ENCODE results near the gene C6orf15. TPM values are rescaled to one million over a fixed set of nuclear protein-coding genes. Genes with fewer than 3 reads are reported as not detected.

The C6orf15 gene
- total RNA-seq, 4 donors from 2014 or later = not detected

- TF ChIP-seq POLR2A (IDR thresholded peaks at IDR 0.05; ENCODE audit: low read depth) = no peak
- TF ChIP-seq POLR2AphosphoS5 (IDR thresholded peaks at IDR 0.05) = peak in 1 of 2 donors; percentile 33
- TF ChIP-seq EP300 (IDR thresholded peaks at IDR 0.05) = no peak
- no peak for TF ChIP-seq CTCF (IDR thresholded peaks at IDR 0.05)
- DNase-seq (ENCODE audit: extremely low spot score) = no peak
- WGBS = 30% methylated on average over 2 of the region's 11 CpGs
- intact Hi-C loops (cut with DNase I) = no loop called here
- H3K27me3 ChIP-seq = peaks cover 0 to 4% (median 0%) of the 10 kb centered on the region in 4 donors
- H3K9me3 ChIP-seq = no peaks in the 10 kb centered on the region
- H3K4me1 ChIP-seq = peaks cover 6 to 24% (median 21%) of the 10 kb centered on the region in 4 donors
- H3K4me3 ChIP-seq = no peak overlapping the region
- H3K27ac ChIP-seq (replicated peaks in 1 of 4) = peak overlapping the region in 2 of 4 donors; percentile 30 to 48
- peaks cover 0 to 38% (median 23%) of the 10 kb centered on the region in 4 donors for H3K36me3 ChIP-seq
Measured at GRCh38 chr6:31143148-31143547, 30.8 kb upstream of the C6orf15 start.

GRCh38 chr6:31142361-31142761 lies 30.0 kb upstream of the C6orf15 start:
- H3K27ac ChIP-seq (replicated peaks in 1 of 4) = peak overlapping the region in 2 of 4 donors; percentile 30 to 48
- no peak for DNase-seq (ENCODE audit: extremely low spot score)
- 39% methylated on average over 2 of the region's 2 CpGs for WGBS
- H3K4me1 ChIP-seq = peaks cover 13 to 30% (median 28%) of the 10 kb centered on the region in 4 donors
- peaks cover 0 to 36% (median 22%) of the 10 kb centered on the region in 4 donors for H3K36me3 ChIP-seq
- intact Hi-C loops (cut with DNase I) = no loop called here
- H3K9me3 ChIP-seq = no peaks in the 10 kb centered on the region
- peaks cover 0 to 7% (median 0%) of the 10 kb centered on the region in 4 donors for H3K27me3 ChIP-seq
- no peak for TF ChIP-seq POLR2A (IDR thresholded peaks at IDR 0.05; ENCODE audit: low read depth)
- TF ChIP-seq CTCF (IDR thresholded peaks at IDR 0.05) = no peak
- TF ChIP-seq POLR2AphosphoS5 (IDR thresholded peaks at IDR 0.05) = no peak
- TF ChIP-seq EP300 (IDR thresholded peaks at IDR 0.05) = no peak
- no peak overlapping the region for H3K4me3 ChIP-seq

GRCh38 chr6:31140643-31141042 lies 28.3 kb upstream of the C6orf15 start:
- H3K27ac ChIP-seq (replicated peaks in 1 of 4) = no peak overlapping the region
- peaks cover 0 to 30% (median 19%) of the 10 kb centered on the region in 4 donors for H3K36me3 ChIP-seq
- H3K4me3 ChIP-seq = no peak overlapping the region
- no peak for TF ChIP-seq CTCF (IDR thresholded peaks at IDR 0.05)
- intact Hi-C loops (cut with DNase I) = no loop called here
- H3K4me1 ChIP-seq = peaks cover 13 to 33% (median 32%) of the 10 kb centered on the region in 4 donors
- 94% methylated on average over 8 of the region's 15 CpGs for WGBS
- H3K27me3 ChIP-seq = peaks cover 0 to 7% (median 0%) of the 10 kb centered on the region in 4 donors
- DNase-seq (ENCODE audit: extremely low spot score) = no peak
- no peaks in the 10 kb centered on the region for H3K9me3 ChIP-seq

GRCh38 chr6:31139599-31139998 lies 27.2 kb upstream of the C6orf15 start:
- intact Hi-C loops (cut with DNase I) = loop anchor here (2.0 kb wide), 1 partner anchor 227 kb away; no protein-coding TSS in a partner anchor
- H3K4me1 ChIP-seq = peaks cover 13 to 33% (median 32%) of the 10 kb centered on the region in 4 donors

More at GRCh38 chr6:31139599-31139998, 27.2 kb upstream of the C6orf15 start:
- Histone ChIP-seq H3K27me3 (peaks cover 0 to 7% (median 0%) of the 10 kb centered on the region in 4 donors), H3K27ac (replicated peaks in 1 of 4) (no peak overlapping the region), H3K9me3 (no peaks in the 10 kb centered on the region), H3K36me3 (peaks cover 0 to 21% (median 9%) of the 10 kb centered on the region in 4 donors), H3K4me3 (no peak overlapping the region)
- 41% methylated on average over 4 of the region's 4 CpGs for WGBS
- no peak for TF ChIP-seq CTCF (IDR thresholded peaks at IDR 0.05)
- TF ChIP-seq EP300 (IDR thresholded peaks at IDR 0.05) = no peak
- TF ChIP-seq POLR2A (IDR thresholded peaks at IDR 0.05; ENCODE audit: low read depth) = no peak
- no peak for DNase-seq (ENCODE audit: extremely low spot score)
